NCI-H1105 (cell line): Measurements from ENCODE around the gene CTNNAL1.
"Not testable (repeated sequence)": the region's sequence is repeated elsewhere in the genome, so short reads cannot be mapped to it uniquely, and the experiment has no call there.

Source experiments
- DNase-seq: peaks from one replicate; lab custom pipeline; 2025; lab: John Stamatoyannopoulos, UW

Gene CTNNAL1

DNA sequence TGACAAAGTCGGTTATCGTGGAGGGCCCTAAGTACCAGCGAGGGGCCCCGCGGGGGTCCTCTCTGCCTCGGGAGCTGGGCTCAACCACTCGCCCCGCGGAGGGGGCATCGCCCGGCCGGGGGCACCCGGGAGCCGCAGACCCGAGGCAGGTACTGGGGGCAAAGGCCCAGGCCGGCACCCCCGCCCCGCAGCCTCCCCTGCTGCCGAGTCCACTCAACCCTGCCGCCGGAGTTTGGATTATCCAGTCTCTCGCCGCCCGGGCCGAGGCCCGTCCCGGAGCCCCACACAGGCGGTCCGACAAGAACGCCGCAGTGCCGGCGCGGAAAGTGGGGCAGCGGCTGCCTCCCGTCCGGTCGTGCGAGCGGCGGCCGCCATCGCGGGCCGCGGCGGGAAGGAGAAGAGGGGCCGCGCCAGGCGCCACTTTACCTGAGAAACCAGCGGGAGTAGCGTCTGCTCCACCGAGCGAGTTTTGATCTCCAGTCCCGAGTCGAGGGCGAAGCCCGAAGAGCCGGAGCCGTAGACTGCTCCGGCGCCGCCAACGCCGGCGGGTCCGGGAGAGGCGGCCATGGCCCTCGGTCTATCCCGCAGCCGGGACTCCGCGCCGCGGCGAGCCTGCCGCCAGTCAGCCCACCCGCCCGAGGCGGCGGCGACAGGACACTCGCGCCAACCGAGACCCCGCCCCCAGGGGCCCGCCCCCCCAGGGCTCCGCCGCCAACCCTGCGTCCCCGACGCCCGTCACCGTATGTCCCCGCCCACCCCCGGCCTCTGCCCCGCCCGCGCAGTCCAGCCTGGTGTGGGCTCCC, at the start of gene CTNNAL1:
Gene CTNNAL1, minus strand, starts transcription at position 624 of the 803 bp plus-strand sequence. Its CDS starts 57 bp downstream, at position 567.
- peak; percentile 85 for DNase-seq

GRCh38 chr9:109062543-109062942, 49.2 kb upstream of the CTNNAL1 start:
- DNase-seq, result no peak

DNA sequence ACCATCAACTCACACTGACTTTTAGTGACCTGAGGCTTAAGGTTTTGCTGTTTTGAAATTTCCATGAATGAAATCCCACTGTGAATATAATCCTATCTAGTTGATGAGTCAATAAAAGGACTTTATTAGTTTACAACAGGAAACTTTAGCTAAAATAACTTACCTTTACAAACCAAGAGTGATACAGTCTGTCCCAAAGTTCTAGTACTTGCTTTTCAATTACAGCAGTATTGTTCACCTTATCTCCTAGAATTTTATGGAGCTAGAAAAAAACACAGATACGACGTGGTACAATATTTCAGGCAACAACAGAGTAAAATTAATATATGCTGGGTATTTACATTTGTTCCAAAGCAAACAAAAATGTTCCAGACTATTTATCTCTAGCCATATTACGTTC, 46.9 kb upstream of the CTNNAL1 start:
- DNase-seq, result no peak

GRCh38 chr9:109053121-109053520, 39.8 kb upstream of the CTNNAL1 start:
- DNase-seq, result not testable (repeated sequence)

DNA sequence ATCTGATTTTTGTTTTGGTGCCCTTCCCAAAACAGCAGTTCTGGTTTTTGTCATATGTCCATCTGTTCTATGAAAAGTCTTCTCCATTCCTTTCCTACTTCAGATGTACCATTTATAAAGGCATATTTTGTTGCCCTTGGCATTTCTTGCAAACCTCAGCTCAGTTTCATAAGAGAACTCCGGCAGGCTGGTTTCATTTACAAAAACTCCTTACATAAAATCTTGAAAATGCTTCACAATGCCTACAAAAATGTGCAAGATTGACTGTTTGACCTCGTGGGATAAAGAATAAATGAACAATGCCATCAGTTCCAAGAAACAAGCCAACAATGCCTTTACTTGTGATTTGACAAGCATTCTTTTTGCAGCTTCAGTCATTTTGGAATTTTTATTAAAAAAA, 39.1 kb upstream of the CTNNAL1 start:
- DNase-seq, result no peak

- no peak for DNase-seq
Measured at GRCh38 chr9:109051733-109052132, 38.4 kb upstream of the CTNNAL1 start.

GRCh38 chr9:109050444-109050843, 37.1 kb upstream of the CTNNAL1 start:
- DNase-seq, result no peak

DNA sequence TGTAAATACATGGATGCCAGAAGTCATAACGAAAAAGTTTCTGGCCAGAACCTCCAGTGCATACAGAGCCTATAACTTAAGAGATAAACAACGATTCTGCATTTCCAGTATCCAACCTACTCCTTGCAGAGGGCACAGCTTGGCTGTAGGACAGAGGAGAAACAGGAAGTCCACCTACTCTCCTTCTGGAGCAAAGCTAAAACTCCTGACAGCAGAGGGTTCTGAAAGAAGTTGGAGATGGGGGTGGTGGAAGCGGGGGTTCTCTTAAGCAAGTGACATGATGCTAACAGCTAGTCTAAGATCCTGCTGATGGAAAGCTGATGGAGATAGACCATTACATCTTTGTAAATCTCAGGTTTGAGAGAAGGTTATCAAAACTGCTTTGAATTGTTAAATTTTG, 35.5 kb upstream of the CTNNAL1 start:
- DNase-seq, result no peak

GRCh38 chr9:109047259-109047658, 34.0 kb upstream of the CTNNAL1 start:
- no peak for DNase-seq

DNA sequence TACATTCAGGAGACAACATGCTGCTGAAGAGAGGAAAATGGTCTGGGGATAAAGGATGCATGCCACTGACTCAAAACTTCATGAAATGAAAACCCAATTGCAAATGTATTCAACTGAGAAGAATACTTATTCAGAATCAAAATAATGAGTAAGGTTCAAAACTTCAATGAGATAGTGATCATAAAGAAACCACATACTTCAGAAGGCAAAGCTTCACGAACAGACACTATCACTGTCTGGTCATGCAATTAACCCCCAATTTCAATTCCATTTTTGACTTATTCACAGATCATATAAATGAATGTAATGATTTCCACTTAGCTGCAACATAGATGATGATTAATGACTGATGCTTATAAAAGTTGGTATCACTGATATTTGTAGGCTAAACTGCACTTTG, 33.0 kb upstream of the CTNNAL1 start:
- no peak for DNase-seq

- no peak for DNase-seq
Measured at GRCh38 chr9:109043578-109043977, 30.3 kb upstream of the CTNNAL1 start.

- DNase-seq, result no peak
Measured at GRCh38 chr9:109040571-109040970, 27.3 kb upstream of the CTNNAL1 start.

- DNase-seq, result no peak
Measured at GRCh38 chr9:109039539-109039938, 26.2 kb upstream of the CTNNAL1 start.

GRCh38 chr9:109037946-109038715, 24.8 kb upstream of the CTNNAL1 start:
- no peak for DNase-seq

GRCh38 chr9:109036744-109037680, 23.7 kb upstream of the CTNNAL1 start:
- no peak for DNase-seq

DNA sequence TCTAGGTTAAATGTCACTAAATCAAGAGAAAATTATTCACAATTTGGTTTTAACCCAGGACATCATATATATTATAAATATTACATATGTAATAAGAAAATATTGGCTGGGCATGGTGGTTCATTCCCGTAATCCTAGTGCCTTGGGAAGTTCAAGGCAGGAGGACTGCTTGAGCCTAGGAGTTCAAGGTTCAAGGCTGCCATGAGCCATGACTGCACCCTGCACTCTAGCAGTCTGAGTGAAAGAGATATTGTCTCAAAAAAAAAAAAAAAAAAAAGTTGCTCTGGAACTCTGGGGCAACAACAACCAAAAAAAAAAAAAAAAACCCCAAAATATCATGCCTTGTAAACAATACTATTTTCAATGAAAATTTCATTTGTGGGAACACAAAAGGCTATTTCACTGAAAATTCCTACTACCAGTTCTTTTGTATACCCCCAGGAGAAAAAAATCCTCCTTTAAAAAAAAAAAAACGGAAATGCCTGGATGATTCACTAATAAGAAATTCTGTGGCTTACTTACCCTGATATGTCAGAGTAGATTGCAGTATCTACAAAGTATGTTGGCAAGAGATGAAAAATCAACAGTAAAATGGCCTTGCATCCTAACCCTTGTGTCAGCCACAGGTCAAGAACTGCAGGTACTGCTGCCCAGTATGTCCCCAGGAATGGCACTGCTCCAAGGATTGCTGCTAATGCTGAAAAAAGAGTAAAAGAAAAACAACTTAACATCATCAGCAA, 22.6 kb upstream of the CTNNAL1 start:
- DNase-seq, result no peak

GRCh38 chr9:109033941-109034700, 20.8 kb upstream of the CTNNAL1 start:
- DNase-seq, result no peak

- no peak for DNase-seq
Measured at GRCh38 chr9:109031241-109031640, 17.9 kb upstream of the CTNNAL1 start.

DNA sequence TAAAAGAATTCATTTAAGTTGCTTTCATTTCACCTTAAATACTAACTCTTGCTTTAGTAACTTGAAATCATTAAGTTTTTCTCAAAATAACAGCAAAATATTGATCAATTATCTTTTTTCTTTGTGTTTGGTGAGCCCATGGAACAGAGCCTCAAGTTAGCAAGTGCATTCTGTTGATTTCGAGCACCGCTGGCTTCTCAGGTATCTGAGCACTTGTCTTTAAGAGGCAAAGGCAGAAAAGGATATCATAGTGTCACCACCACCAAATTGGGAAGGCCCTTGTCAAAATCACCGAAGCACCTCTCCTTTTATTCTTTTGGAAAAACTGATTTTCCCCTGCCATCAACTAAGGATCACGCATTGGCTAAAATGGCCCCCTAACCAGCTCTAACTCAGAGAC, 17.1 kb upstream of the CTNNAL1 start:
- DNase-seq, result no peak

GRCh38 chr9:109028457-109028856, 15.2 kb upstream of the CTNNAL1 start:
- no peak for DNase-seq

GRCh38 chr9:109027176-109027575, 13.9 kb upstream of the CTNNAL1 start:
- no peak for DNase-seq
